ENCODE data around the gene CFAP141.
A peak's percentile ranks its signal among the peaks of the same experiment; 100 is the strongest.

CFAP141 gene

DNA sequence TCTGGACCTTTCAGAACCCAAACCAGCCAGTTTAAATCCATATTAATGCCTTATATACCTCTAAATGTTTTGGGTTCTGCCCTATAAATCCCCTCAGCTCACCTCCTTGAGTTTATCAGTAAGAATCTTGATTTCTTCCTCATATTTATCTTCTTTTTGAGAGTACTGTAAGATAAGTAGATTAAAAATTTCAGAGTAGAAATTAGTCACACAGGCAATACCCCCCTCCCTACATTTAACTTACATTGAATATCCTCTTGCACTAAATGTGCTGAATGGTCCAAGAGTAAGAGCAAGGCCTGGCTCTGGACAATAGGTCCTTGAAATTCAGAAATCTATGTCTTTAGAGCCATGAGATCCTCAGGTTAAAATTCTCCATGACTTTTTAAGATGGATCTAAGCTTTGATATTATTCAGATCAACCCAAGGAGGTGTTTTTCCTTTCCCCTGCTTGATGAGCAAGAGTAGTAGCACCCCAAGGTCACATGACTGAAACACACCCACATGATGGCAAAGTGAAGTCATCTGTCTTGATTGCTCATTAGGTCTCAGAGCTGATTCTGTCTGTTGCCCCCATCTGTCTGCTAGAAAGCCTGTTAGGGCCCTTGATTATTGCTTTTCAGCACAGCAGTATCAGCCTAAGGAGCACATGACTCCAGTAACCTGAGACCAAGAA is 35.4 kb downstream of the CFAP141 start:
- no peak for DNase-seq

DNA sequence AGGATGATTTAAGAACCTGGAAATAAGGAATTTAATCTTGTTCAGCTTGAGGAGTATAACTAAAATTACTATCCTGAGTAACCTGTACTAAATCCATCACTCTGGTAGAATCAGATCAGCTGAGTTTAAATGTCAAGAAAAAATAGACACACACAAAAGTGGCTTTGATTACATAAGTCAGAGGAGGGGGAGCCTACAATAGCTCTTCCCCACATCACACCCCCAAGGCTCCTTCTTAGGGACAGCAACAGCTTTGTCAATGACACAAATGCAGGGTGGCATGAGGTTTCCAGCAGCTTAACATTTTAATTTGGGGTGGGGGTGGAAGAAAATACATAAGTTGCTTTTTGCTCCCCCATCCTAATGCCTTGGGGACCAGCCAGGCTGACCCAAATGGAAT is 38.7 kb downstream of the CFAP141 start:
- no peak for DNase-seq

DNA sequence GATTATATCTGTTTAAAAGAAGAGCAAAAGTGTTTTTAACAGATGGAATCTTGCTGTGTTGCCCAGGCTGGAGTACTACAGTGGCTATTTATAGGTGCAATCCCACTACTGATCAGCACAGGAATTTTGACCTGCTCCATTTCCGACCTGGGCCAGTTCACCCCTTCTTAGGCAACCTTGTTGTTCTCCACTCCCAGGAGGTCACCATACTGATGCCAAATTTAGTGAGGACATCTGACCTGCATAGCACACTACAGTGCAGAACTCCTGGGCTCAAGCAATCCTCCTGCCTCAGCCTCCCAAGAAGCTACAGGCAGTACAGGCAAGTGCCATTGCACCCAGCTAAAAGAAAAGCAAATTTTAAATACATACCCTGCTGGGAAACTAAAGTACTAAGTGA is 39.9 kb downstream of the CFAP141 start:
- no peak for DNase-seq

DNA sequence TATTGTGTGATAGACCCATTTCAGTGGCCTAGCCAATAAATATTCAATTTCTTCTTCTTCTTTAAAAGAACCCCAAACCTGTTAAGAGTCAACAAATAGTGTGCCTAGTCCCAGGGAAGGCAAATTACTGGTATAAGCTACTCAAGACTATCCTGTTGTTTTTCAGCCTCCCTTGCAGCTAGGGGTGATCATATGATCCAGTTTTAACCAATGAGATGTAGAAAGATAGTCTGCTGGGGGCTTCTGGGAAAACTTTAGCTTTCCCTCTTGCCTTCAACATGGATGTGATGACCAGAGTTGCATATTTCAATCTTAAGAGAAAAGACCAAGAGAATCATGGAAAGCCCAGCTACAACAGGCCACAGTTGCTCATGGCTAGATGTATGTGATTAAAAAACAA is 46.6 kb downstream of the CFAP141 start:
- DNase-seq, result no peak

DNA sequence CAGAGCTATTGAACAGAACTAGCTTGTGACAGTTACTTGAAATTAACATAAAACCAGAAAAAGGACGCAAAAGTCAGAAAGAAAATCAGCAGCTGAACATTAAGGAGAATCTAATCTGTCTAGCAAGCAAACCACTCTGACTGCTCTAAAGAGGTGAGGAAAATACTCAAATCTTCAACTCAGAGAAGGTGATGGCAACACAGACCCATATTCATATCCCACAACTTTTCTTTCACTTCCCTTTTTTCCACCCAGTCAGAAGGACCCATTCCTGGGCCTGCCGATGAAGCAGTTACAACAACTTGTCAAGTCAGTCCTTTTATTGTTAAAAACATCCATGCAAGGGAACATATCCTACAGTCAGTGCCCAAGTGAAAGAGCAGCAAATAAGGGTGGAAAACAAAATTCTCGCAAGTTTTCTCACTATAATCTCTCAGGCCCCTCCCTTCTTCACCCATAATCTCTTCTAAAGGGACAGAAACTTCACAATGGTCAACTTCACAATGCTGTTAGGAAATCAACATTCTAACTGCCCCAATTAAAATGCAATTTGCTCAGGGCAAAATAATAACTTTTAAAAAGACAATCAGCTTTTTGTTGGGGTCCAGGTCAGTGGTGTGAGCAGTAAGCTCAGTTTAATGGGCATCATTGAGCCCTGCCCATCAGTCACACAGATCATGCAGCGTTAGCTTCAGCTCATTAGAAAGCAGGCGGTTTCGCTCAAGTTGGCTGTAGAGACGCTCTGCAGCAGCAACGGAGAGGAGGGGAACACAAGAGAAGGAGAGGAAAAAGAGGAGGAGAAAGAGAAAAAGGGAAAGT is 47.6 kb downstream of the CFAP141 start:
- no peak for DNase-seq

DNA sequence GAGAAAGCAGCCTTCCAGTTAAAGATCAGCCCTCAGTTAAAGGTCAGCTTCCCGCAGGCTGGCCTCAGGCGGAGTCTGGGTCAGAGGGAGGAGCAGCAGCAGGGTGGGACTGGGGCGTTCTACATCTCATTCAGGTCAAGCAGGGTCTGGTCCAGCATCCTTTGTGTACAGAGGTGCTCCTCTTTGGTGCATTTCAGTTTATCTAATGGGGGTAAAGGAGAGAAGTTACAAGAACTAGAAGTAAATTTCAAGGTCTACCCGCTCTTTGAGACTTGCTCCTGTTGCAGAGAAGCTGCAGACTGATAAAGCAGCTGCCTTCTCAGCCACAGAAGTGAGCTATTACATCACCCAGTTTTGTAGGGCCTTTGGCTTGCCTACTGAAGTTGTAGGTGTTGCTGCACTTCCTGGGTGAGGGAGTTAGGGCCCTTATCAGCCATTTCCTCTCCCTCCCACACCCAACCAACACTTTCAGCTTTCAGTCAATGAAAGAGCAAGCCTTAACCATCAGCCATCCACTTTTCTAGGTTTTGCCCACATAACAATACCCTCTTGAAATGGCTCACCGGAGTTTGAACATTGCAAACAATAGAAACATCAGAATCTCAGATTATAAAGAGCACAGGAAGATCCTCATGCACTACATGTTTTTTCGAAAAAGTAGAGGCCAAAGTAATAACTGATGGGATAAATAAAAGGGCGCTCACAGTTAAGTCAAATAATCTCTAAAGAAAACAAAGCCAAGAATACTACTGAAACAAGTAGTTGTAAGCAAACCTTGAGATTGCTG is 48.4 kb downstream of the CFAP141 start:
- no peak for DNase-seq

DNA sequence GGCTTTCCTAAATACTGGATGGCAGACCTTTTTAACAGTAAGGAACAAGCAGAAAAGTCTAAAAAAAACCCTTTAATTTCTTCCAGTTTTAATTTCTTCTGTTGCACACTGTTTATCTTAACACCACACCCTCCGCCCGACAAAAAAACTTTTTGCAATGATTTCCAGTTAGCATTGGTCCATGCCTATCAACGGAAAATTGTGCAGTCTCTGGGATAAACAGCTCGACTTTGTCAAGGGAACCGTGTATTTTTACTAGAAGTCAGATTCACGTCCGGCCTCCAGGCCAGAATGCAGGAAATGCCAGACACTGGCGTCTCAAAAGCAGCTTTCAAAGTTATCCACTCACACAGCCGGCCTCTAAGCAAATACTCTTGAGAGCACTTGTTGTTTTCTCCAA is 50.9 kb downstream of the CFAP141 start:
- DNase-seq, result peak; percentile 40

DNA sequence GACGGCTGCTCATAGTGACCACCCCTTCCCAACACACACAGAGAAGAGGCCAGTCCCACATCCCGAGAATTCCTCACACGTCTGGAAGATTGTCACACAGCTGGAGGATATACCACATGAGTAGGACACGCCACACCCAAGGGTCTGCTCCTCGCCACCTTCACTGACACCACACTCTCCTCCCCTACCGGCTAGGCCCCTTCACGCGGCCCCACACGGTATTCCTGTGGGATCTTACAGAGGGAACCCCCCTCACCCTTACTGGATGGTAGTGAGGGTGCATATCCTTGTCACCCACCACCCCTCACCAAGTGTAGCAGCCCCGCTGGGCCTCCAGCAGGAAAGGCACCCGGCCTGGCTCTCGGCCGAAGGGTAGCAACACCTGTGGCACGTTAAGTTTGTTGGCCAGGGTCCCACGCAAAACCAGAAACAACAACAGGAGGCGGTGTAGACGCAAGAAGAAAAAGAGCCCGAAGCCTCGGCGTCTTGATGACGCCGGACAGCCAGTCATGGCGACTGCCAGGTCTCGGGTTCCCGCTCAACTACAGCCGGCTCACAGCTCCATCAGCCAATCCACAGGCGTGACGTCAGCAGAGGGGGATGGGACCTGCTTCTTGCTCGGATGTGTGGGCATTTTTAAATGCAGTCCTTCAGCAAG is 51.5 kb downstream of the CFAP141 start, which contains the start of gene NUP210L:
TSS of gene NUP210L (minus strand) at position 540 of the 658 bp plus-strand sequence.
- DNase-seq, result peak; percentile 54

DNA sequence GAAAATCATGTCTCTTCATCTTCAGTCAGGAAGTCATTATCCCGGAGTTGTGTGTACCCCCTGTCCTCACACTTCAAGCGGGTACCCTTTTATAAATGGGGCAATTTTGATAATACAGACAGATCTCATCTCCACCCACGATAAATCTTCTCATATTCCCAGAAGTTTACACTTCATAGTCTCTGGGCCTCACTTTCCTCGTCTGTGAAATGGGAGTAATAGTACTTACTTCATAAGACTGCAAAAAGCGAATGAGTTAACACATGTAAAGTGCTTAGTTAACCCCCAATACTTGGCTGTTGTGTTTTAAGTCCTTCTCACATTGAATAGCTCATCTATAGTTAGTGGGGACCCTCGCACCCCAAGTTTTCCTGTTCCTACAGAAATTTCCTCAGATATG is 52.1 kb downstream of the CFAP141 start:
- DNase-seq, result no peak

DNA sequence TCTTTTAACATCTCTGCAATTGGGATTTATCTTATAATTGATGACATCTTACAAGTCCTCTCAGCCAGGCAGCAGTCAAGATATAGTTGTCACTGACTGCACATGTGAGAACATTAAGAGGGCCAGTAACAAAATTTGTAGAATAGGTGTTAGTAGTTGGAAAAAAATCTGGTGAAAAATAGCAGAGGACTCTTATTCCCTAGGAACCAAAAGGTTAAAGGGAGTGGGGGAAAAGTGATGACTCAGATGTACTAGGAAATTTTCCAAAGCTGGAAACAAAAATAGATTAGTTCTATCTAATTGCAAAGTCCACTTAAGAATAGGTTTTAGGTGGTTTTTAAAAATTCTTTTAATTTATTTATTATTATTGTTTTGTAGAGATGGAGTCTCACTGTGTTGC is 54.8 kb downstream of the CFAP141 start:
- no peak for DNase-seq
